HepG2 (cell line): Measurements from ENCODE around the gene MAPK8. TPM values are rescaled to one million over a fixed set of nuclear protein-coding genes. Genes with fewer than 3 reads are reported as not detected.

Experiments used
- ATF3 ChIP-seq: sonication (generic); formaldehyde crosslinking; IDR thresholded peaks from 2 replicates; pipeline ENCODE4 v1.4.0; 2020; ENCODE audit warnings: missing genetic modification reagents
- ETV6 ChIP-seq: sonication (generic); formaldehyde crosslinking; conservative IDR thresholded peaks from 2 replicates; pipeline ENCODE4 v1.4.0; 2020; ENCODE audit warnings: missing genetic modification reagents
- EZH2 ChIP-seq: conservative IDR thresholded peaks from 2 replicates; pipeline ENCODE4 v1.6.1; 2012; ENCODE audit warnings: mild to moderate bottlenecking, low read depth, low read length, moderate library complexity
- GPN1 ChIP-seq: sonication (generic); formaldehyde crosslinking; IDR thresholded peaks from 2 replicates; pipeline ENCODE4 v1.5.1; 2020; ENCODE audit warnings: missing genetic modification reagents, borderline replicate concordance
- HOXA3 ChIP-seq: sonication (generic); formaldehyde crosslinking; IDR thresholded peaks from 2 replicates; pipeline ENCODE4 v1.5.0; 2020; ENCODE audit warnings: missing genetic modification reagents
- HOXD1 ChIP-seq: sonication (generic); formaldehyde crosslinking; IDR thresholded peaks from 2 replicates; pipeline ENCODE4 v1.5.0; 2020; ENCODE audit warnings: missing genetic modification reagents
- NRL ChIP-seq: sonication (generic); formaldehyde crosslinking; IDR thresholded peaks from 2 replicates; pipeline ENCODE4 v1.5.0; 2020; ENCODE audit warnings: missing genetic modification reagents, mild to moderate bottlenecking, moderate library complexity, borderline replicate concordance
- PHF20 ChIP-seq: sonication (generic); formaldehyde crosslinking; IDR thresholded peaks from 2 replicates; pipeline ENCODE4 v1.5.0; 2020; ENCODE audit warnings: mild to moderate bottlenecking, missing genetic modification reagents
- REPIN1 ChIP-seq: sonication (generic); formaldehyde crosslinking; IDR thresholded peaks from 2 replicates; pipeline ENCODE4 v1.8.0; 2022; ENCODE audit warnings: missing genetic modification reagents, low read depth, mild to moderate bottlenecking, borderline replicate concordance
- TAF15 ChIP-seq: fragments of 200-400 bp; formaldehyde crosslinking; IDR thresholded peaks from one replicate; pipeline ENCODE4 v1.6.1; 2018; ENCODE audit warnings: mild to moderate bottlenecking, low read depth, low read length; ENCODE audit not compliant: poor library complexity, severe bottlenecking
- ZBTB1 ChIP-seq: sonication (generic); formaldehyde crosslinking; IDR thresholded peaks from 2 replicates; pipeline ENCODE4 v1.4.0; 2020; ENCODE audit warnings: missing genetic modification reagents, borderline replicate concordance
- ZBTB39 ChIP-seq: sonication (generic); formaldehyde crosslinking; IDR thresholded peaks from 2 replicates; pipeline ENCODE4 v1.5.0; 2020; ENCODE audit warnings: missing genetic modification reagents
- ZNF761 ChIP-seq: sonication (generic); formaldehyde crosslinking; conservative IDR thresholded peaks from 2 replicates; pipeline ENCODE4 v1.4.0; 2020; ENCODE audit warnings: mild to moderate bottlenecking, missing genetic modification reagents
- polyA plus RNA-seq, 8 experiments: library from polyadenylated mRNA; depleted of rRNA in 3 of 8; stranded (reverse) in 7 of 8; unstranded in 1 of 8; fragments of >200 nt; fragmentation: Illumina TruSeq in 4 of 8; extraction: Trizol in 4 of 8; gene quantifications; 2 replicates each; pipeline versions ENCODE4 v1.2.1 to v1.2.3, GENCODE V29; 2011 to 2016; ENCODE audit warnings: low read depth in 4 of 8, missing spikeins in 1 of 8, mixed read lengths in 1 of 8; ENCODE audit not compliant: insufficient read depth in 1 of 8
- total RNA-seq, 5 experiments: library from RNA; depleted of rRNA; stranded (reverse); fragments of >200 nt; fragmentation: Illumina TruSeq; extraction: Trizol; gene quantifications; 2 replicates each; pipeline ENCODE4 v1.2.3, GENCODE V29; 2016; ENCODE audit warnings: low read depth in 1 of 5
- TF ChIP-seq, protein P1 (sequence below): sonication (generic); formaldehyde crosslinking; IDR thresholded peaks from 2 replicates; pipeline ENCODE4 v1.5.1; 2020; ENCODE audit warnings: mild to moderate bottlenecking, missing genetic modification reagents, borderline replicate concordance
- TF ChIP-seq, protein P2 (sequence below): sonication (generic); formaldehyde crosslinking; IDR thresholded peaks from 2 replicates; pipeline ENCODE4 v1.4.0; 2020; ENCODE audit warnings: missing genetic modification reagents
- TF ChIP-seq, protein P3 (sequence below): sonication (generic); formaldehyde crosslinking; IDR thresholded peaks from 2 replicates; pipeline ENCODE4 v1.5.1; 2020; ENCODE audit warnings: missing genetic modification reagents, mild to moderate bottlenecking, borderline replicate concordance
- TF ChIP-seq, protein P4 (sequence below): sonication (generic); formaldehyde crosslinking; IDR thresholded peaks from 2 replicates; pipeline ENCODE4 v1.4.0; 2020; ENCODE audit warnings: mild to moderate bottlenecking, missing genetic modification reagents
- TF ChIP-seq, protein P5 (sequence below): sonication (generic); formaldehyde crosslinking; conservative IDR thresholded peaks from 2 replicates; pipeline ENCODE4 v1.4.0; 2020; ENCODE audit warnings: missing genetic modification reagents

MAPK8 gene
- total and polyA plus RNA-seq, 2 of the 13 experiments (the other 11 are each of a cell fraction or from before 2014, with no cell fraction given), result 41.6 to 47.3 TPM

- TF ChIP-seq, protein P1, sequence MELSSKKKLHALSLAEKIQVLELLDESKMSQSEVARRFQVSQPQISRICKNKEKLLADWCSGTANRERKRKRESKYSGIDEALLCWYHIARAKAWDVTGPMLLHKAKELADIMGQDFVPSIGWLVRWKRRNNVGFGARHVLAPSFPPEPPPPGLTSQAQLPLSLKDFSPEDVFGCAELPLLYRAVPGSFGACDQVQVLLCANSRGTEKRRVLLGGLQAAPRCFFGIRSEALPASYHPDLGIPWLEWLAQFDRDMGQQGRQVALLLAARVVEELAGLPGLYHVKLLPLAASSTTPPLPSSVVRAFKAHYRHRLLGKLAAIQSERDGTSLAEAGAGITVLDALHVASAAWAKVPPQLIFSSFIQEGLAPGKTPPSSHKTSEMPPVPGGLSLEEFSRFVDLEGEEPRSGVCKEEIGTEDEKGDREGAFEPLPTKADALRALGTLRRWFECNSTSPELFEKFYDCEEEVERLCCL (CRISPR knock-in tag), result no peak
- TF ChIP-seq REPIN1 (CRISPR knock-in tag) (peak; percentile 64; the same call in 1 of the 2 replicates), ZBTB1 (CRISPR knock-in tag) (no peak), EZH2 (no peak), HOXA3 (peak; percentile 18), ZNF761 (CRISPR knock-in tag) (peak; percentile 77; the same call in 1 of the 2 replicates), PHF20 (CRISPR knock-in tag) (peak; percentile 62), ZBTB39 (CRISPR knock-in tag) (peak; percentile 79; the same call in 1 of the 2 replicates), ETV6 (CRISPR knock-in tag) (no peak), ATF3 (CRISPR knock-in tag) (0 out of 2 replicates have a peak, but pooled peaks have one; percentile 33), NRL (peak; percentile 87), HOXD1 (CRISPR knock-in tag) (peak; percentile 85; the same call in 1 of the 2 replicates), TAF15 (no peak), GPN1 (no peak)
- TF ChIP-seq, protein P2, sequence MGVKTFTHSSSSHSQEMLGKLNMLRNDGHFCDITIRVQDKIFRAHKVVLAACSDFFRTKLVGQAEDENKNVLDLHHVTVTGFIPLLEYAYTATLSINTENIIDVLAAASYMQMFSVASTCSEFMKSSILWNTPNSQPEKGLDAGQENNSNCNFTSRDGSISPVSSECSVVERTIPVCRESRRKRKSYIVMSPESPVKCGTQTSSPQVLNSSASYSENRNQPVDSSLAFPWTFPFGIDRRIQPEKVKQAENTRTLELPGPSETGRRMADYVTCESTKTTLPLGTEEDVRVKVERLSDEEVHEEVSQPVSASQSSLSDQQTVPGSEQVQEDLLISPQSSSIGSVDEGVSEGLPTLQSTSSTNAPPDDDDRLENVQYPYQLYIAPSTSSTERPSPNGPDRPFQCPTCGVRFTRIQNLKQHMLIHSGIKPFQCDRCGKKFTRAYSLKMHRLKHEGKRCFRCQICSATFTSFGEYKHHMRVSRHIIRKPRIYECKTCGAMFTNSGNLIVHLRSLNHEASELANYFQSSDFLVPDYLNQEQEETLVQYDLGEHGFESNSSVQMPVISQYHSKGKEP (CRISPR knock-in tag), result no peak
- TF ChIP-seq, protein P3, sequence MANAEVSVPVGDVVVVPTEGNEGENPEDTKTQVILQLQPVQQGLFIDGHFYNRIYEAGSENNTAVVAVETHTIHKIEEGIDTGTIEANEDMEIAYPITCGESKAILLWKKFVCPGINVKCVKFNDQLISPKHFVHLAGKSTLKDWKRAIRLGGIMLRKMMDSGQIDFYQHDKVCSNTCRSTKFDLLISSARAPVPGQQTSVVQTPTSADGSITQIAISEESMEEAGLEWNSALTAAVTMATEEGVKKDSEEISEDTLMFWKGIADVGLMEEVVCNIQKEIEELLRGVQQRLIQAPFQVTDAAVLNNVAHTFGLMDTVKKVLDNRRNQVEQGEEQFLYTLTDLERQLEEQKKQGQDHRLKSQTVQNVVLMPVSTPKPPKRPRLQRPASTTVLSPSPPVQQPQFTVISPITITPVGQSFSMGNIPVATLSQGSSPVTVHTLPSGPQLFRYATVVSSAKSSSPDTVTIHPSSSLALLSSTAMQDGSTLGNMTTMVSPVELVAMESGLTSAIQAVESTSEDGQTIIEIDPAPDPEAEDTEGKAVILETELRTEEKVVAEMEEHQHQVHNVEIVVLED, result peak; percentile 89
- TF ChIP-seq, protein P4, sequence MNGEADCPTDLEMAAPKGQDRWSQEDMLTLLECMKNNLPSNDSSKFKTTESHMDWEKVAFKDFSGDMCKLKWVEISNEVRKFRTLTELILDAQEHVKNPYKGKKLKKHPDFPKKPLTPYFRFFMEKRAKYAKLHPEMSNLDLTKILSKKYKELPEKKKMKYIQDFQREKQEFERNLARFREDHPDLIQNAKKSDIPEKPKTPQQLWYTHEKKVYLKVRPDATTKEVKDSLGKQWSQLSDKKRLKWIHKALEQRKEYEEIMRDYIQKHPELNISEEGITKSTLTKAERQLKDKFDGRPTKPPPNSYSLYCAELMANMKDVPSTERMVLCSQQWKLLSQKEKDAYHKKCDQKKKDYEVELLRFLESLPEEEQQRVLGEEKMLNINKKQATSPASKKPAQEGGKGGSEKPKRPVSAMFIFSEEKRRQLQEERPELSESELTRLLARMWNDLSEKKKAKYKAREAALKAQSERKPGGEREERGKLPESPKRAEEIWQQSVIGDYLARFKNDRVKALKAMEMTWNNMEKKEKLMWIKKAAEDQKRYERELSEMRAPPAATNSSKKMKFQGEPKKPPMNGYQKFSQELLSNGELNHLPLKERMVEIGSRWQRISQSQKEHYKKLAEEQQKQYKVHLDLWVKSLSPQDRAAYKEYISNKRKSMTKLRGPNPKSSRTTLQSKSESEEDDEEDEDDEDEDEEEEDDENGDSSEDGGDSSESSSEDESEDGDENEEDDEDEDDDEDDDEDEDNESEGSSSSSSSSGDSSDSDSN, result peak; percentile 61
- TF ChIP-seq, protein P5, sequence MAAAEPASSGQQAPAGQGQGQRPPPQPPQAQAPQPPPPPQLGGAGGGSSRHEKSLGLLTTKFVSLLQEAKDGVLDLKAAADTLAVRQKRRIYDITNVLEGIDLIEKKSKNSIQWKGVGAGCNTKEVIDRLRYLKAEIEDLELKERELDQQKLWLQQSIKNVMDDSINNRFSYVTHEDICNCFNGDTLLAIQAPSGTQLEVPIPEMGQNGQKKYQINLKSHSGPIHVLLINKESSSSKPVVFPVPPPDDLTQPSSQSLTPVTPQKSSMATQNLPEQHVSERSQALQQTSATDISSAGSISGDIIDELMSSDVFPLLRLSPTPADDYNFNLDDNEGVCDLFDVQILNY (CRISPR knock-in tag), result no peak
Measured at GRCh38 chr10:48306265-48306869, at the start of gene MAPK8 (continued).
